NOMO-1 treated with DMSO at 0.1 percent for 48 hours (cell line): ENCODE results near the gene CNN3.
A peak's percentile ranks its signal among the peaks of the same experiment; 100 is the strongest.

Experiments used
- DNase-seq: peaks from one replicate; lab custom pipeline; 2025; ENCODE audit not compliant: unreplicated experiment; lab: John Stamatoyannopoulos, UW

The CNN3 gene

GRCh38 chr1:94888201-94888600 lies 38.7 kb downstream of the CNN3 start:
- DNase-seq: no peak

- DNase-seq: no peak
These were observed 39.2 kb downstream of the CNN3 start for GRCh38 chr1:94887603-94888171.

- no peak for DNase-seq
These were observed 39.8 kb downstream of the CNN3 start for GRCh38 chr1:94887106-94887505.

GRCh38 chr1:94886361-94886760 lies 40.5 kb downstream of the CNN3 start:
- DNase-seq: no peak

GRCh38 chr1:94884507-94884906 lies 42.4 kb downstream of the CNN3 start:
- no peak for DNase-seq

GRCh38 chr1:94884106-94884505 lies 42.8 kb downstream of the CNN3 start:
- DNase-seq: no peak

GRCh38 chr1:94883691-94884090 lies 43.2 kb downstream of the CNN3 start:
- DNase-seq: no peak

GRCh38 chr1:94878329-94878728 lies 48.6 kb downstream of the CNN3 start:
- no peak for DNase-seq

GRCh38 chr1:94876362-94876761 lies 50.5 kb downstream of the CNN3 start:
- DNase-seq: peak; percentile 17

GRCh38 chr1:94875794-94876193 lies 51.1 kb downstream of the CNN3 start:
- no peak for DNase-seq

GRCh38 chr1:94874423-94874822 lies 52.5 kb downstream of the CNN3 start:
- DNase-seq: no peak

- DNase-seq: no peak
These were observed 53.2 kb downstream of the CNN3 start for GRCh38 chr1:94873520-94874351.

GRCh38 chr1:94872771-94873495 lies 54.0 kb downstream of the CNN3 start:
- DNase-seq: no peak

GRCh38 chr1:94871031-94871430 lies 55.9 kb downstream of the CNN3 start:
- DNase-seq: no peak

- DNase-seq: no peak
These were observed 60.6 kb downstream of the CNN3 start for GRCh38 chr1:94866164-94866807.

GRCh38 chr1:94865360-94865759 lies 61.5 kb downstream of the CNN3 start:
- no peak for DNase-seq

- no peak for DNase-seq
These were observed 62.1 kb downstream of the CNN3 start for GRCh38 chr1:94864821-94865220.

- no peak for DNase-seq
These were observed 63.0 kb downstream of the CNN3 start for GRCh38 chr1:94863919-94864318.

- DNase-seq: peak; percentile 2
These were observed 63.5 kb downstream of the CNN3 start for GRCh38 chr1:94863297-94863911.

- DNase-seq: no peak
These were observed 64.2 kb downstream of the CNN3 start for GRCh38 chr1:94862718-94863117.

- DNase-seq: no peak
These were observed 67.7 kb downstream of the CNN3 start for GRCh38 chr1:94859174-94859573.
